HCT116 (cell line): ENCODE data around the gene TWIST2. TPM values are rescaled to one million over a fixed set of nuclear protein-coding genes. Genes with fewer than 3 reads are reported as not detected.

Experiments
- ATAC-seq: fragments of 200-7000 bp; cut with Tn5 transposase; 2 replicates; pipeline ENCODE4 v1.9.1; 2020; ENCODE audit warnings: mild to moderate bottlenecking, moderate library complexity
- BruUV-seq: library from RNA; stranded (reverse); fragments of 400-500 nt; replicated peaks from 2 replicates; lab custom pipeline; 2021; lab: Mats Ljungman, UMichigan
- CTCF ChIA-PET: fragments of 300-600 bp; sonication (Branson Sonifier 250); formaldehyde crosslinking; loops from one replicate; lab custom pipeline; 2021; ENCODE audit warnings: antibody characterized with exemption; lab: Charles Lee
- POLR2A ChIA-PET: fragments of 300-600, 350-600 bp; sonication (Branson Sonifier 250); formaldehyde crosslinking; loops from one replicate; lab custom pipeline; 2021; ENCODE audit warnings: antibody characterized with exemption; lab: Charles Lee
- RAD21 ChIA-PET, 2 experiments: fragments of 300-600 bp; sonication (Branson Sonifier 250); formaldehyde crosslinking; loops; one replicate each; lab custom pipeline; 2023; ENCODE audit warnings: low total read pairs in 2 of 2; ENCODE audit not compliant: uncharacterized antibody in 2 of 2, unreplicated experiment in 2 of 2, low non-redundant PET in 1 of 2; lab: Charles Lee
- DNase-seq: peaks from one replicate; pipeline ENCODE4 v3.0.0-alpha.2; 2010; ENCODE audit warnings: low read depth, low spot score
- H2AFZ ChIP-seq: fragments of 200-600 bp; shearing (Covaris generic), sonication (generic); 2 replicates; pipeline ENCODE4 v1.6.1; 2017; ENCODE audit warnings: low read depth, mixed run types, mixed read lengths, antibody characterized with exemption, low read length; ENCODE audit not compliant: poor library complexity, severe bottlenecking
- H3K27ac ChIP-seq: 2 replicates; pipeline ENCODE4 v1.5.1; 2012; ENCODE audit warnings: low read depth, low read length
- H3K27me3 ChIP-seq: fragments of 200-600 bp; sonication (generic); 2 replicates; pipeline ENCODE4 v1.6.1; 2016; ENCODE audit warnings: mixed run types, low read length, mixed read lengths; ENCODE audit not compliant: insufficient read depth
- H3K36me3 ChIP-seq, 2 experiments: fragments of 200-500 bp in 1 of 2; fragments of 200-600 bp in 1 of 2; sonication (Bioruptor generic) in 1 of 2; sonication (generic) in 1 of 2; 2 replicates each; pipeline versions ENCODE4 v1.5.1 to v1.6.1; 2014 to 2016; ENCODE audit warnings: low read length in 2 of 2, inconsistent platforms in 1 of 2, mixed read lengths in 1 of 2, mixed run types in 1 of 2; ENCODE audit not compliant: insufficient read depth in 2 of 2, control insufficient read depth in 1 of 2
- H3K4me1 ChIP-seq, 2 experiments: fragments of 200-600 bp in 1 of 2; sonication (generic) in 1 of 2; 2 replicates each; pipeline versions ENCODE4 v1.5.1 to v1.6.1; 2012 to 2017; ENCODE audit warnings: low read length in 2 of 2, inconsistent platforms in 1 of 2, mild to moderate bottlenecking in 1 of 2, mixed read lengths in 1 of 2, mixed run types in 1 of 2, moderate library complexity in 1 of 2; ENCODE audit not compliant: insufficient read depth in 2 of 2, control insufficient read depth in 1 of 2
- H3K4me2 ChIP-seq: fragments of 200-600 bp; sonication (generic); 2 replicates; pipeline ENCODE4 v1.6.1; 2017; ENCODE audit warnings: mixed run types, low read length, mixed read lengths
- H3K4me3 ChIP-seq, 2 experiments: fragments of 200-600 bp in 1 of 2; sonication (generic) in 1 of 2; replicated peaks in 1 of 2; 2 replicates each; pipeline ENCODE4 v1.5.1; 2011 to 2016; ENCODE audit warnings: low read length in 2 of 2, control low read depth in 1 of 2, low read depth in 1 of 2, mild to moderate bottlenecking in 1 of 2, mixed read lengths in 1 of 2, mixed run types in 1 of 2
- H3K79me2 ChIP-seq: fragments of 200-600 bp; sonication (generic); 2 replicates; pipeline ENCODE4 v1.6.1; 2017; ENCODE audit warnings: mild to moderate bottlenecking, mixed run types, low read length, moderate library complexity, mixed read lengths; ENCODE audit not compliant: insufficient read depth
- H3K9ac ChIP-seq: fragments of 200-600 bp; sonication (generic); 2 replicates; pipeline ENCODE4 v1.6.1; 2016; ENCODE audit warnings: low read length, mixed read lengths
- H3K9me2 ChIP-seq: fragments of 200-600 bp; sonication (generic), shearing (Covaris generic); 2 replicates; pipeline ENCODE4 v1.6.1; 2017; ENCODE audit warnings: mixed run types, mild to moderate bottlenecking, moderate library complexity; ENCODE audit not compliant: insufficient read depth
- H3K9me3 ChIP-seq, 2 experiments: fragments of 200-500 bp in 1 of 2; fragments of 200-600 bp in 1 of 2; sonication (Bioruptor generic) in 1 of 2; sonication (generic) in 1 of 2; 2 replicates each; pipeline ENCODE4 v1.6.1; 2014 to 2017; ENCODE audit warnings: low read length in 2 of 2, mixed read lengths in 2 of 2, inconsistent platforms in 1 of 2, low read depth in 1 of 2, mild to moderate bottlenecking in 1 of 2, mixed run types in 1 of 2, moderate library complexity in 1 of 2; ENCODE audit not compliant: control insufficient read depth in 1 of 2, insufficient read depth in 1 of 2
- H4K20me1 ChIP-seq: fragments of 200-600 bp; sonication (generic), shearing (Covaris generic); 2 replicates; pipeline ENCODE4 v1.6.1; 2017; ENCODE audit warnings: mixed run types, mild to moderate bottlenecking, moderate library complexity; ENCODE audit not compliant: insufficient read depth
- ATF3 ChIP-seq: IDR thresholded peaks from 2 replicates; pipeline ENCODE4 v1.6.1; 2012
- EGR1 ChIP-seq: IDR thresholded peaks from 2 replicates; pipeline ENCODE4 v1.6.1; 2012; ENCODE audit warnings: low read depth
- ELF1 ChIP-seq: IDR thresholded peaks from 2 replicates; pipeline ENCODE4 v1.6.1; 2012; ENCODE audit warnings: low read depth, borderline replicate concordance
- FOSL1 ChIP-seq: IDR thresholded peaks from 2 replicates; pipeline ENCODE4 v1.6.1; 2012; ENCODE audit warnings: low read depth
- JUND ChIP-seq: IDR thresholded peaks from 2 replicates; pipeline ENCODE4 v1.6.1; 2012
- REST ChIP-seq: IDR thresholded peaks from 2 replicates; pipeline ENCODE4 v1.6.1; 2012; ENCODE audit warnings: low read depth
- YY1 ChIP-seq: IDR thresholded peaks from 2 replicates; pipeline ENCODE4 v1.6.1; 2011; ENCODE audit warnings: low read length, low read depth, moderate library complexity, mild to moderate bottlenecking; ENCODE audit not compliant: insufficient replicate concordance; ENCODE audit errors: extremely low read depth
- ZBTB33 ChIP-seq: IDR thresholded peaks from 2 replicates; pipeline ENCODE4 v1.6.1; 2011; ENCODE audit warnings: mild to moderate bottlenecking, low read length, moderate library complexity; ENCODE audit not compliant: insufficient replicate concordance; ENCODE audit errors: extremely low read depth
- intact Hi-C: fragments of 100-400 bp; cut with micrococcal nuclease; formaldehyde crosslinking; loops from 2 replicates; pipeline ENCODE4 v1.10.0; 2022
- total RNA-seq: library from RNA; stranded (reverse); gene quantifications from one replicate; pipeline ENCODE4 v1.2.1, GENCODE V29; 2021; ENCODE audit not compliant: unreplicated experiment

TWIST2 gene
- total RNA-seq, 1 experiment from 2014 or later: not detected

GRCh38 chr2:238887616-238888015, 39.7 kb downstream of the TWIST2 start:
- no peak overlapping the region for H3K27ac ChIP-seq
- no peaks in the 10 kb centered on the region for H3K4me1 ChIP-seq
- H3K79me2 ChIP-seq: no peaks in the 10 kb centered on the region
- H2AFZ ChIP-seq: no peak overlapping the region
- ChIA-PET CTCF (no interaction called here), POLR2A (no interaction called here), RAD21 (no interaction called here)
- DNase-seq: no peak
- no peak for ATAC-seq
- no peaks in the 10 kb centered on the region for H3K9me2 ChIP-seq
- H4K20me1 ChIP-seq: no peaks in the 10 kb centered on the region
- no peaks in the 10 kb centered on the region for H3K9me3 ChIP-seq
- H3K9ac ChIP-seq: no peak overlapping the region
- H3K36me3 ChIP-seq: no peaks in the 10 kb centered on the region
- TF ChIP-seq FOSL1 (no peak), JUND (no peak), ELF1 (no peak), ZBTB33 (no peak), EGR1 (no peak), REST (no peak), YY1 (no peak), ATF3 (no peak)
- H3K4me3 ChIP-seq: no peak overlapping the region
- no peaks in the 10 kb centered on the region; the same call in 1 of the 2 replicates for H3K27me3 ChIP-seq
- intact Hi-C loops: no loop called here
- BruUV-seq: no TSS peak
- no peak overlapping the region for H3K4me2 ChIP-seq
